HG02885 (cell line): ENCODE results near the gene DOHH.
"Not testable (repeated sequence)": the region's sequence is repeated elsewhere in the genome, so short reads cannot be mapped to it uniquely, and the experiment has no call there.

Source experiments
- ATAC-seq: cut with Tn5 transposase; IDR thresholded peaks from one replicate; pipeline ENCODE4 v1.9.1; 2021; ENCODE audit warnings: mild to moderate bottlenecking; ENCODE audit not compliant: unreplicated experiment, poor library complexity

Gene DOHH

DNA sequence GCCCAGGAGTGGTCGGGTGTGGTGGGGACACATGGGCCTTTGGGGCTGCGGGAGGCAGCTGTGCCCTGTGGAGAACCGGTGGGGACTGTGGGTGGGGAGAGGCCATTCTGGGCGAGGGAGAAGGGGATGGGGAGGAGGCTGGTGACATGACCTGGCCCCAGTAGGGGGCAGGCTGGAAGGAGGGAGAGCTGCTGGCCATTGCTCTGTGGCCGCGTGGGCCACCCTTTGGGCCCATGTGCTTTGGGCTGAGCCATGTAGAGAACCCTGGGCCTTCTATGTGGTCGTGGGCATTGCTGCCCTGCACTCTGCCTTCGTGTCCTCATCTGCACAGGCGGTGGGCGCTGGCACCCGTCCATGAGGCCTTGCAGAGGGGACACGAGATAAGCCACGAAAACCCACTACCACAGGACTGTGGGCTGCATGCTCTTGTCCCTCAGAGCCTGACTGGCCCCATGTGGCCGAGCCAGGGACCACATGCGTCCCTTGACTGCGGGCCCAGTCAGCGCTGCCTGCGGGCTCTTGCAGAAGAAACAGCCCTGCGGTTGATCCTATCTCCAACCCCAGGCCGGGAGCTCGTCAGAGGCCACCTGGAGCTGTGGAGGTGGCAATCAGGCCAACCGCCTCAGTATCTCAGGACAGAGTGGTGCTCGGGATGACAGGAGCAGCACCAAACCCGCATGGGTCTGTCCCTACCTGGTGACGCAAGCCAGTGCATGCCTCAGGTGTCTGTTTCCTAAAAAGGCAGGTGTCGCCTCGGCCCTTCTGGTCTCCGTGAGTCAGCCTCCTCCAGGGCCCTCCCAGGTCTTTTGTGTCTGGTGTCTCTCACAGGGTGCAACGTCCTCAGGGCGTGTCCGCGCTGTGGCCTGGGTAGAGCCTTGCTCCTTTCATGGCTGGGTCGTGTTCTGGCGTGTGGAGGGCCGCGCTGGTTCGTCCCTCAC lies 20.0 kb upstream of the DOHH start:
- ATAC-seq, result no peak

- ATAC-seq, result no peak
Measured at GRCh38 chr19:3519126-3519525, 18.7 kb upstream of the DOHH start.

DNA sequence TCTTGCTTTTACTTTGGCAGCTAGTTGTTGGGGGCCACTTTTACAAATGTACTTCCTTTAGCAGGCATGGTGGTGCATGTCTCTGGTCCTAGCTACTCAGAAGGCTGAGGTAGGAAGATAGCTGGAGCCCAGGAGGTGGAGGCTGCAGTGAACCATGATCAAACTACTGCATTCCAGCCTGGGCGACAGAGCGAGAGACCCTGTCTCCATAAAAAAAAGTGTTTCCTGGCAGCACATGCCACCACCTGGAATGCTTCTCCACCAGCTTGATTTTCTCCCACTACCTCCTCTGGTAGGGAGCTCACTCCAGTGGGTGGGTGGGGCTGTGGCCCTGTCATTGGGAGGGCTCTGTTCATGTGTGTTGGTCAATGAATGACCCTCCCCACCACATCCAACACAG lies 18.2 kb upstream of the DOHH start:
- no peak for ATAC-seq

DNA sequence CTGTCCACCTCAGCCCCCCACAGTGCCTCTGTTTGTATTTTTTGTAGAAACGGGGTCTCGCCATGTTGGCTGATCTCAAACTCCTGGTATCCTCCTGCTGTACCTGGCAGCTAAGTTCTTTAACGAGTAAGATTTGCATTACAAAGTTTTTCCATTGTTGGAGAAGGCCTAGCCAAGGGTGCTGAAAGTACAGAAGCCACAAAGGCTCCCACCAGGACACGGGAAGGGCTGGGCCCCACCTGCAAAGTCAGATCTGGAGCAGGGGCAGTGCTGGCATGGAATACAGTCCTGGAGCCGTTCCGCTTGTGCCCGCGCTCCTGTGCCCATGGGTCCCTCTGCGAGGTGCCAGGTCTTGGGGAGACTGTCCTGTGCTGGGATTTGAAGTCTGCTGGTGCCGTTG lies 17.8 kb upstream of the DOHH start:
- ATAC-seq, result no peak

DNA sequence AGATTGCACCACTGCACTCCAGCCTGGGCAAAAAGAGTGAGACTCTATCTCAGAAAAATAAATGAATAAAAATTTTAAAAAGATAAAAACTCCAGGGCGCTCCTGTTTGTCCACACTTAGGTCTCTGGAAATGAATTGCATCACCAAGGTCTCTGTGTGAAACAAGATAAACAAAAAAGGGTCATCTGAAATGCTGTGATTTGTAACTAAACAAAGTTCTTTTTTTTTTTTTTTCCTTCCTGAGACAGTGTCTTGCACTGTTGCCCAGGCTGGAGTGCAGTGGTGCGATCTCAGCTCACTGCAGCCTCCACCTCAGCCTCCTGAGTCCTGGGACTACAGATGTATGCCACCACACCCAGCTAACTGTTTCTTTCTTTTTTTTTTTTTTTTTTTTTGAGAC lies 17.2 kb upstream of the DOHH start:
- no peak for ATAC-seq

GRCh38 chr19:3516675-3517207 lies 16.3 kb upstream of the DOHH start:
- no peak for ATAC-seq

- no peak for ATAC-seq
Measured at GRCh38 chr19:3515891-3516422, 15.5 kb upstream of the DOHH start.

GRCh38 chr19:3514930-3515329 lies 14.5 kb upstream of the DOHH start:
- ATAC-seq, result no peak

GRCh38 chr19:3513229-3514140 lies 13.0 kb upstream of the DOHH start:
- no peak for ATAC-seq

- no peak for ATAC-seq
Measured at GRCh38 chr19:3512562-3513228, 12.2 kb upstream of the DOHH start.

DNA sequence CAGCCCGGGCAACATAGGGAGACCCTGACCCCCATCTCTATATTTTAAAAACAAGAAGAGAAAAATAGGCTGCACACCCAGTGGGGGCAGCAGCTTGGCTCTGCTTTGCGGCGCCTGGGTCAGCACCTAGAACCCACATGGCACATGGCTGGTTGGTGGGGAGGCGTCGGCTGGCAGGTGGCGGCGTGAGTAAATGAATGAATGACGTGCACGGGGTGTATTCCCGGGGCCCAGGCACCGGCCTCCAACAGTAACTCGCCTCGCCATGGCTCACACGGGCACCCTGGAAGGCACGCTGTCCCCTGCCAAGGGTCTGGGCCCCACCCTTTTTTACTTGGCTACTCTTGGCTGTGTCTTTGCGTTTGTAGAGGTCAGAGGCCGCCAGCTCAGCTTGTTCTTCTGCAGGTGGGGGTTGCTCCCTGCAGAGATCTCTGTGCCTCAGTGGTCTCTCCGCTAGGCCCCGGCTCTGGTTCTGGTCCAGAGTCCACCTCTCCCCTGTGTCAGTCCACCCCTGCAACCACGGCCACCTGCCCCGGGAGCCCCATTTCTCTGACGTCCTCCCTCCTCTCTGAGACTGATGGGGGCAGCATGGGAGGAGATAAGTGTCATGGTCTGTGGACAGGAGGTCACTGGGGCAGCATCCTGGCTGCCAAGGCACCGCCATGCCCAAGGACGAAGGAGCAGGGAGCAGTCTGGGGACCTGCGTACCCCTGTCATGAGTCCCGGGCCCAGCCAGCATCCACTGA lies 11.2 kb upstream of the DOHH start:
- ATAC-seq, result no peak

- no peak for ATAC-seq
Measured at GRCh38 chr19:3510727-3511126, 10.3 kb upstream of the DOHH start.

GRCh38 chr19:3509566-3509989 lies 9.1 kb upstream of the DOHH start:
- ATAC-seq, result no peak

DNA sequence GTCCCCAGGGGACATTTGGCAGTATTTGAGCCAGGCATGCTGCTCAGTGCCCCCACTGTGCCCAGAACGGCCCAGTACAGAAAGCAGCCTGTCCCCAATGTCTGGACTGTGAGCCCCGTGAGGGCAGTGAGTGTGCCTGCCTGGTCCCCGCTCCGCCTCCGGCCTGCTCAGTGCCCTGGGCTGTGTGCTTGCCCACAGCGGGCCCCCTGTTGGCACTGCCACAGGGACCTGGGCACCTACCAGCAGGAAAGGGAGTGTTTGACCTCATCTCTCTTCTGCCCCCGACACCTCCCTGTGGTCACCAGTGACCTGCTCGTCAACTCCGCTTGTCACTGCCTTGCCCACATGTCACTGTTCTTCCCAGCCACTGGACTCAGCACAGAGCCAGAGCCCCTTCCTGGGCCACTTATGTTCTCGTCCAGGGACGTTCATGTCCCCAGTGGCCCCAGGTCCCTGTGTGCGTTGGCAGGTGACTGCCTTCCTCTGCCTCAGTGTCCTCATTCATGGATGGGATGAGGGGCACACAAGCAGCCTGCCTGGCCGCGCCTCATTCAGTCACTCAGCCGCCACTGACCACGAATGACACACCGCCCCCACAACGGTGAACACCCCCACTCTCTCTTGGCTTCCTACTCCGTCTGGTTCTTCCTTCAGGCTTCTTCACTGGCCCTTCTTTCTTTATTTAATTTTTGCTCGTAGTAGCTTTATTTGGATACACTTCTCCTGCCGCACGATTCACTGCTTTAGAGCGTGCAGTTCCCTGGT lies 8.5 kb upstream of the DOHH start:
- no peak for ATAC-seq

DNA sequence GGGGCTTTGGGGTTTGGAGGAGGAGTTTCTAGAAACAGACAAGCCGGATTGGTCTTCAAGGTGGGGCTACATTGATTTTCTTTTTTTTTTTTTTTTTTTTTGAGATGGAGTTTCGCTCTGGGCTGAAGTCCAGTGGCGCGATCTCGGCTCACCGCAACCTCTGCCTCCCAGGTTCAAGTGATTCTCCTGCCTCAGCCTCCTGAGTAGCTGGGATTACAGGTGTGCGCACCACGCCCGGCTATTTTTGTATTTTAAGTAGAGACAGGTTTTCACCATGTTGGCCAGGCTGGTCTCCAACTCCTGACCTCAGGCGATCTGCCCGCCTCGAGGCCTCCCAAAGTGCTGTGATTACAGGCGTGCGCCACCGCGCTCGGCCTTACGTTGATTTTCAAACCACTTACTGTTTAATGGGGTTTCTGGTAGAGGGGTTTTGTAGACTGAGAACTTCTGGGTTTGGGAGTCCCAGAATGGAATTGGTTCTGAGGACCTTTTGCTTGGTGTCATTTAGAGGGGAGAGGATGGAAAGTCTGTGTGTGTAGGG lies 7.7 kb upstream of the DOHH start:
- ATAC-seq, result not testable (repeated sequence)

DNA sequence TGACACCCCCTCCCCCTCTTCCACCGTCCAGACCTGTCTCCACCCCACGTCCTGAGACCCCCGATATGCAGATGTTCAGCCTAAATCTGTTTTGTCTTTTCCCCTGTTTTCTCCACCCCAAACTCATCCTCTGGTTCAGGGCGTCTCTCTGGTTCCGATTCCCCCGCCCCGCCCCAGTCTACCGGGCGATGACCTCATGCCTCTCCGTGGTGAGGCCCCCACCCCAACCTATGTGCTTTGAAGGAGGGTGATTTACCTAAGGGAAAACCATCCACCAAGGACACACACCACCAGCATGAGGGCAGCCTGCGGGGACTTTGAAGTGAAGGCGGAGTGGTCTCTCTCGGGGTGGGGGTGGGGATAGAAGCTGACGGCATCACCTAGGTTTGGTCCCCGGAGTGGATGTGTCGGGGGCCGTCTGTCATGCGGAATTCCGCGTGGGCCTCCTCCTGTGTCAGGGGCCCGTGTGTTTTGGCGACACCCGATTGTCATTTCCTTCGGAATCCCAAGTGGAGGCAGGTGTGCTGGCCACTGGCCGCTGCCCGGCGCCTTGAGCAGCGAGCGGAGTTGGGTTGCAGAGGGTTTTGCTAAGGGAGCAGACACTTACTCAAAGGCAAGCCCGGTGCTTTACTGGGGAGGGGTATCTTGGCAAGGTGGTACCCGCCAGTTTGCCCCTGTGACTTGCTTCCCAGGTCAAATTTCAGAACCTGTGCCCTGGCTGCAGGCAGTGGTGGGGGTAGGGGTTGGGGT lies 7.1 kb upstream of the DOHH start:
- ATAC-seq, result no peak

GRCh38 chr19:3506384-3507340 lies 6.2 kb upstream of the DOHH start:
- ATAC-seq, result no peak
